ENCODE data around the gene SMG1.
"Not testable (repeated sequence)": the region's sequence is repeated elsewhere in the genome, so short reads cannot be mapped to it uniquely, and the experiment has no call there.

Gene SMG1

GRCh38 chr16:18762713-18763112 is 163.5 kb downstream of the SMG1 start:
- DNase-seq (ENCODE audit: low read depth in 2 of 2) = not testable (repeated sequence)

DNA sequence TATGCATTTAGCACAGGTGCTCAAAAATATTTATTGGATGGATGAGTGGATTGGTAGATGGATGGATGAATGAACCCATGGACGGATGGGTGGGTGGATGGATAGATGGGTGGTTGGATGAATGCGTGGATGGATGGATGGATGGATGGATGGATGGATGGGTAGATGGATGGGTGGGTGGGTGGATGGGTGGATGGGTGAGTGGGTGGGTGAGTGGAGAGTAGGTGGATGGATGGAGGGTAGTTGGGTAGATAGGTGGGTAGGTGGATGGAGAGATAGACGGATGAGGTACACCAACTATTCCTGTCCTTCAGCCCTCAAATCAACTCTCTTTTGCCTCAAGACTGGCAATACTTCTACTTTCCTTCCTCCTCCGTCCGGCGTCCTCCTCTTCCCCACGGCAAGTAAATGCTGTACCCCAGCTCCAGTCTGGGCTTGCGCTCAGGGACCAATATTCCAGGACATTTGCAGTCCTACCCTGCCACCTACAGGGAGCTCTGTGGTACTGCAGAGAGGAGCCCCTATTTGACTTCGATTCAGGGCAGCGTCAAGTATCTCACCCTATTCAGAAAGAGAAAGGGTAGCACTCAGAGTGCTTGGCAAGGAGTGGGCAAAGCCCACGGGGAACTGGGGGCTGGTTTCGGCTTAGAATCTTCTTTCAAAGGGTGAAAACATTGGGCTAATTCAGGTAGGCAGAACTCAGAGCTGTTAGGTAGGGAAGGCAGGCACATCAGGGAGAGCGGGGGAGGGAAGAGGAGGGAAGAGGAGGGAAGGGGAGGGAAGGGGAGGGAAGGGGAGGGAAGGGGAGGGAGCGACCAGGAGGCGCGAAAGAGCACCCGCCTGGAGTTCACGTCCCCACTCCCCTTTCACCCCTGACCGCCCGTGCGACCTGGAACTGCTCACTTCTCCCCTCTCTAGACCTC is 166.3 kb downstream of the SMG1 start:
- peak in 1 of 2 donors; percentile 23 for DNase-seq (ENCODE audit: low read depth in 2 of 2)

- not testable (repeated sequence) for DNase-seq (ENCODE audit: low read depth in 2 of 2)
These were observed 168.1 kb downstream of the SMG1 start for GRCh38 chr16:18757960-18758660.

DNA sequence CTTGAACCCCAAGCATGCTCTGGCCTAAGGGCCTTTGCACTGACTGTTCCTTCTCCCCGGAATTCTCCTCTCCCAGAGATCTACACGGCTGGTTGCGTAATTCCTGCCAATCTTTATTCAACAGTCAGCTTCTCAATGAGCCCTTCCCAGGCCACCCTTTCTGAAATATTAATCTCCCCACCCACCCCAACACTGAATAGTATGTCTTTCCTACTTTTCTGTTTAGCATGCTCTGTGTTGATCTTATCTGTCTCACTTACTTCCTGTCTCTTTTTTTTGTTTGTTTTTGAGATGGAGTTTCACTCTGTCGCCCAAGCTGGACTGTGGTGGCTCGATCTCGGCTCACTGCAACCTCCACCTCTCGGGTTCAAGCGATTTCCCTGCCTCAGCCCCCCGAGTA is 169.6 kb downstream of the SMG1 start:
- not testable (repeated sequence) for DNase-seq (ENCODE audit: low read depth in 2 of 2)

Measured in stimulated activated CD4-positive, alpha-beta T cell treated with anti-CD3 and anti-CD28 coated beads, Interleukin-4, amount 100 ng/mL, for 48 hours (primary cell).